NOMO-1 (cell line): Measurements from ENCODE around the gene TMEM123.

Source experiments
- DNase-seq, 2 experiments: peaks; one replicate each; lab custom pipeline; 2025; ENCODE audit not compliant: unreplicated experiment in 2 of 2; lab: John Stamatoyannopoulos, UW

The TMEM123 gene

DNA sequence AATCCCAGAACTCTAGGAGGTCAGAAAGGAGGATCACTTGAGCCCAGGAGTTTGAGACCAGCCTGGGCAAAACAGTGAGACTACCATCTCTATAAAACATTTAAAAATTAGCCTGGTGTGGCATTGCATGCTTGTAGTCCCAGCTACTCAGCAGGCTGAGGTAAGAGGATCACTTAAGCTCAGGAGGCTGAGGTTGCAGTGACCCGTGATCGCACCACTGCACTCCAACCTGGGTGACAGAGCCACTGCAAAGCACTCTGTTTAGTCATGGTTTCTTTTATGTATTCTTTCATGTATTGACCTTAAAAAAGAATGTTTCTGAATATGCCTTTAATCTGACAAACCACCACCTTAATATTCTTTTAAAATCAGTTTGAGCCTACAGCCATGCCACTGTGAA is 53.4 kb downstream of the TMEM123 start:
- DNase-seq = no peak

GRCh38 chr11:102398297-102398696 is 54.3 kb downstream of the TMEM123 start:
- DNase-seq = no peak

- DNase-seq = no peak
Measured at GRCh38 chr11:102396708-102397563, 55.6 kb downstream of the TMEM123 start.

DNA sequence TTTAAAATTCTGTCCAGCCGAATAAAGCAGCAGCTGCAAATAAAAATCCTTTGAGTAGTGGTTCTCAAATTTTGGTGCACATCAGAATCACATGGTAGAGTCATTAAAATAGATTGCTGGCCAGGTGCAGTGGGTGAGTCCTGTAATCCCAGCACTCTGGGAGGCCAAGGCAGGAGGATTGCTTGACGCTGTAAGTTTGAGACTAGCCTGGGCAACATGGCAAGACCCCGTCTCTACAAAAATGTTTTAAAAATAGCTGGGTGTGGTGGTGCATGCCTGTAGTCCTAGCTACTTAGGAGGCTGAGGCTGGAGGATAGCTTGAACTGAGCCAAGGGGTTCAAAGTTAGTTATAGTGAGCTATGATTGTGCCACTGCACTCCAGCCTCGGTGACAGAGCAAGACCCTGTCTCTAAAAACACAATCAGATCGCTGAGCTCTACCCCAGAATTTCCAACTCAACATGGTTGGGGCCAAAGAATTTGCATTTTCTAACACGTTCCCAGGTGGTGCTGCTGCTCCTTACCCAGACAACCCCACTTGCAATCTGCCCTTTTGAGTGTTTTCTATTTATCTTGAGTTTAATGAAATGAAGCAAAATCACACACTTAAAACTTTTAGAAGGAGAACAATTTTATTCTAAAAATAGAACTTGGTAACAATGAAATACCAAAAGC is 56.7 kb downstream of the TMEM123 start:
- DNase-seq = no peak

- DNase-seq = no peak
Measured at GRCh38 chr11:102393272-102393730, 59.3 kb downstream of the TMEM123 start.

DNA sequence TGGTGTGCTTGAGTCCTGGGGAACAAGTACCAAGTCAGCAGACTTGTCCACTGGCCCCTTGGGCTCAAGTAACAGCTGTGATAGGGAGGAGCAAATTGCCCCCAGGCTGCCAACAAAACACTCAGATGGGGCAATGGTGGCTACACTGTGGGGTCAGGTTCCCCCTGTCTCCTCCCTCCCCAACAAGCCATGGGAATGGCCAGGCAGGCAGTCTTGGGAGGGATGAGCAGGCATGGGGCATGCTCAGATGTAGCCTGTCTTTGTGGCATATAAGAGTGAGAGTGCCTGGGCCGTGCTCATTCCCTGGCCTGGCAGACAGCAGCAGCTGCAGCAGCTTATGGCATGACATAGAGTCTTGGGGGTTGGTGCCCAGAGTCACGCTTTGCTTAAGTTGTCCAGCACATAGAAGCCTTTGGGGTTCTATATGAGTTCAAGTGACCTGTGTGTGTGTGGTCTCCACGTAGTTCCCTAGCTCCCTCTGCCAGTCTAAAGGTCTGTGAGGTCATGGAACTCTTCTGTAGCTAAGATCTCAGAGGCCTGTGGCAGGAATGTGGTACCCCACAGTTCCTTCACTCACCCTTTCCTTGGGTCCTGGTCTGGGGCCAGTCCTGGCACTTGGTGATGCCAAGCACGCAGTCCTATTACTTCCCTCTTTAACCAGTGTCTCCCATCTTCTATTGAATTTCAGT is 60.9 kb downstream of the TMEM123 start:
- no peak for DNase-seq

- DNase-seq = peak; percentile 39
Measured at GRCh38 chr11:102390667-102391465, 61.7 kb downstream of the TMEM123 start.

GRCh38 chr11:102389253-102389652 is 63.3 kb downstream of the TMEM123 start:
- DNase-seq = no peak

DNA sequence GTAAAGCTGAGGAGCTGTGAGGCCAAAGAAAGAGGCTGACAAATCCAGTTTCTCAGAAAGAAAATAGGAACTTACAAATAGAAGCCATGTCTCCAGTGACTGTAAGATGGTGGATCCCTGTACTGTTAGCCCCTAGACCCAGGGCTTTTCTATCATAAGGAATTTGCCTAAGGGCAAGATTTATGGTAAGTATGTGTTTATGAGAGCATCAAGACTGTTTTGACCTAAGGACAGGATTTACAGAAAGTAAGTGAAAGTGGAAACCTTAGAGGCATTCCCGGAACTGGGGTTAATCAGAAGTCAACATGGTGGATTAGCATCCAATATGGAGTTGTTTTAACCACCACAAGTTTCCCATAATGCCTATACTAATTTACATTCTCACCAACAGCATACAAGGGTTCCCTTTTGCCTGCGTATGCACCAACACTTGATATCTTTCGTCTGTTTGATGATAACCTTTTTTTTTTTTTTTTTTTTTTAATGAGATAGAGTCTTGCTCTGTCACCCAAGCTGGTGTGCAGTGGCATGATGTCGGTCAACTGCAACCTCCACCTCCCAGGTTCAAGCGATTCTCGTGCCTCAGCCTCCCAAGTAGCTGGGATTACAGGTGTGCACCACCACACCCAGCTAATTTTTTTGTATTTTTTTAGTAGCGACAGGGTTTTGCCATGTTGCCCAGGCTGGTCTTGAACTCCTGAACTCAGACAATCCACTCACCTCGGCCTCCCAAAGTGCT is 65.4 kb downstream of the TMEM123 start:
- DNase-seq = no peak

DNA sequence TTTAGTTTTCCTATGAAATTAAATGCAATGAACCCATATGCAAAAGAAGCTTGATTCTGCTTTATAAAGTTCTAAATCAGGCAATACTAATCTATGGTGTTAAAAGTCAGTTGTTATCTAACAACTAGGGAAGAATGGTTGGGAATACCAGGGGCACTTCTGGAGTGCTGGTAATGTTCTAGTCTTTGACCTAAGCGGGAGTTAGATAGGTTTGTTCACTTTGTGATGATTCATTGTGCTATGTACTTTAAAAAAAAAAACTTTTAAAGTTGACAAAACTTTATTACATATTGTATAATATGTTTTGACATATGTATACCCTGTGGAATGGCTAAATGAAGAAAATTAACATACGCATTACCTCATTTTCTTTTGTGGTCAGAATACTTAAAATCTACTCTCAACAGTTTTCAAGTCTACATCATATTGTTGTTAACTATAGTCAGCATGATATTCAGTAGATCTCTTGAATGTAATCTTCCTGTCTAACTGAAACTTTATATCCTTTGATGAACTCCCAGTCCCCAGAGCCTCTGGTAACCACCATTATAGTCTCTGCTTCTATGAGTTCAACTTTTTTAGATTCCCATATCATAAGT is 66.3 kb downstream of the TMEM123 start:
- DNase-seq = no peak

GRCh38 chr11:102385085-102386007 is 67.2 kb downstream of the TMEM123 start:
- no peak for DNase-seq

GRCh38 chr11:102384419-102385079 is 68.0 kb downstream of the TMEM123 start:
- no peak for DNase-seq

- no peak for DNase-seq
Measured at GRCh38 chr11:102383839-102384238, 68.7 kb downstream of the TMEM123 start.

DNA sequence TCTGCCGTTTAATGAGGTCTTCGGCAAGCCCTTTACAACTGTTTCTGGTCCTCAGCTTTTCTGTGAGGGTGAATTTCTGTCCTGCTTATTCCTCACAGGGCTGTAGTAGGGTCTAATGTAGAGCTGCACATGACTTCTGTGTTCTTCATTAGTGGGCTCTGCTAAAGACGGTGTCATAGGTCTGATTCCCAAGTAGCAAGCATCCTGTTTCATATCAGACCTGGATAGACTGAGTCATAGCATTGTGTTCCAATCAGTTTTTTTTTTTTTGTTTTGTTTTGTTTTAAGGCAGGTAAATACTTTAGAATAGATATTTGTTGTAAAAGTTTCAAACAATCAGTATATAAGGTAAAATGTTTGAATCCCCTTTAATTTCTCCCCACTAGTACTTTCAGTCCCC is 70.2 kb downstream of the TMEM123 start:
- DNase-seq = no peak

DNA sequence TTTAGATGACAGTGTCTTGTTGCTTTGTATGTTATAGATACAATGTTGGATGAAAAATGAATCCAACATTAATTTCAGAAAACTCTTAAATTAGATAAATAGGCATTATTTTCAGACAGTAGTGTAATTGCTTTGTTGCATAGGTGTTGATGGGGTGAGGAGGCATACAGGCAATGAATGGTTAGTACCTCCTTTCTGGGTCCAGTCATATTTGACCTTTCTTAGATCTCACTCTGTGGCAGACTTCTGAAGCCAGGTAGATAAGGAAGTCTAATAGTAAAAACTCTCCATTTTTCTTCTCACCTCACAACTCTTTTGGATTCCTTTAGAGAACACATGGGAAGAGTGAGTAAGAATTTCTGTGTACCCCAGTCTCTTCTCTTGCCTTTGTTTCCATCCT is 73.7 kb downstream of the TMEM123 start:
- no peak for DNase-seq

GRCh38 chr11:102377891-102378290 is 74.7 kb downstream of the TMEM123 start:
- DNase-seq = no peak

DNA sequence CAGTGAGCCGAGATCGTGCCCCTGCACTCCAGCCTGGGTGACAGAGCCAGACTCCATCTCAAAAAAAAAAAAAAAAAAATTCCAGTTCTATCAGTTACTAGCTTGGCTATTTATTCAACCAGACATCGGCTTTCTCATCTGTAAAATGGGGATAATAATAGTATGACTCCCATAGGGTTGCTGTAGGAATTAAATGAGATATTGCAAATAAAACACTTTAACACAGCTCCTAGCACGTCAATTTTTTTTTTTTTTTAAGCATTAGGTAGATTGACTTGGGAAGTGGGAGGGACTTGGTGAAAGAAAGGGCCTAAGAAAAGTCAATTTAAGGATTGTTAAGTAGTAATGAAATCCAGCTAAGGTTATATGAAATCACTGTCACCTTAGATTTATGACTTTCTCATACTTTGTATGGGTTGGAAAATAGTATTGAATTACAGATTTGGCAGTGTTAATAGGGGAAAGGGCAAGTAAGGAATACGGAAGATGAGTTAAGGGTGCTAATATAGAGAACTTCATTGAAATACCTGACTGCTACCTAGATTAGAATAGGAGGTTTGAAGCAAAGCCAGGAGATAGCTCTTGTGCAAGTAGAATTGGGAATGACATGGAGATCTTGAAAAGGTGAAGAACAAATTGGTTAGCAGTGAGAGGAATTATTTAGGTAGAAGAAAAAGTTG is 76.7 kb downstream of the TMEM123 start:
- DNase-seq = no peak
